GM21786 (cell line): ENCODE measurements around the gene INHA.

Experiments used
- ATAC-seq: cut with Tn5 transposase; IDR thresholded peaks from one replicate; pipeline ENCODE4 v1.9.1; 2021; ENCODE audit not compliant: unreplicated experiment

The INHA gene

DNA sequence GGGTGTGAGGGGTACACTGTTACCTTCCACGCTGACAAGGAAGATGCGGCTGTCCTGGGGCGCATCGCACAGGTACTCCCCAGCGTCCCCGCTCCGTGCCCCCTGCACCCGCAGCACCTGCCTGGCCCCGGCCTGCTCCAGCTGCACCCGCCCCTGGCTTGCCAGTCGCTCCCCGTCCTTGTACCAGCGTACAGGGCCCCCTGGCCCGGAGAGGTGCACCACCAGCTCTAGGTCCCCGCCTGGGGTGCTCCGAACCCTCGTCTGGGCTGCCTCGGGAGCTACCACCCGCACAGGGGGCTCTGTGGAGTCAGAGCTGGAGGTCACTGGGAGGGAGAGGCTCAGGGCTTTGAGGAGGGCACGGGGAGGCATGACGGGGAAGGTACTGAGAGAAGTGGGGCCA, 14.8 kb upstream of the INHA start:
- ATAC-seq = no peak

DNA sequence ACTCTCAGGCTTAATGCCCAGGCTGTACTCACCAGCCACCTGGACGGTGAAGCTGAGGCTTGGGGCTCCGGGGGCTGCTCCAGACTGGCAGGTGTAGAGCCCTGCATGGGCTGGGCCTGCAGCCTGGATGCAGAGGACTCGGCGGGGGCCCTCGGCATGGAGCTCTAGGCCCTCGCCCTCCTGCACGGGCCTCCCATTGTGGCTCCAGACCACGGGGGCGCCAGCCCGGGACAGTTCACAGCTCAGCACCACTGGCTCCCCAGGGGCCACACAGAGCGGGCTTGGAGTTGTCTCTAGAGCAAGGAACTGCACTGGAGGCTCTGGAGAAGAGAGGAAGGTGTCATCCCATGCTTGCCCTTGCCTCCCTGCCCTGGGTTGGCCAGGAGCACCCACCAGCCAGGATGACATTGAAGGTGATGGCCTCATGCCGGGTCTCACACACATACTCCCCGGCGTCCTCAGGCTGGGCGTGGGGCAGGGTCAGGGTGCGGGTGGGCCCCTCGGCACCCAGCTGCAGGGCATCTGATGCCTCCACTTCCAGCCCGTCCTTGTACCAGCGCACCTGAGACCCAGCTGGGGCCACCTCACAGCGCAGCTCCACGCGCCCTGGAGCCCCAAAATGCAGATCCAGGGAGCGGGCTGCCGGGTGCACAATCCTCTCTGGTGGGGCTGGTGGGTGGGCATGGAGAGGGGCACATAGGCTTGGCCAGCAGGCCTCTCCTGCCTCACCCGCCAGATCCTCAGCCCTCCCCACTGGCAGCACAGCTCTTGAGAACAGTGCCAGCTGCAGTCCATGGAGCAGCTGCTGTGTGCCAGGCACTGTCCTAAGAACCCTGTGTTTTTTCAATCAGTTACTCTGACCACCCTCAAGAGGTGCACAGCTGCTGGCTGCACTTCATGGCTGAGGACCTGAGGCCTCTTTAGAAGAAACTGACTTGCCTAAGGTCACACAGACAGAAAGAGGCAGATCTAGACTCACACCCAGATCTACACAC, 14.0 kb upstream of the INHA start:
- ATAC-seq = no peak

DNA sequence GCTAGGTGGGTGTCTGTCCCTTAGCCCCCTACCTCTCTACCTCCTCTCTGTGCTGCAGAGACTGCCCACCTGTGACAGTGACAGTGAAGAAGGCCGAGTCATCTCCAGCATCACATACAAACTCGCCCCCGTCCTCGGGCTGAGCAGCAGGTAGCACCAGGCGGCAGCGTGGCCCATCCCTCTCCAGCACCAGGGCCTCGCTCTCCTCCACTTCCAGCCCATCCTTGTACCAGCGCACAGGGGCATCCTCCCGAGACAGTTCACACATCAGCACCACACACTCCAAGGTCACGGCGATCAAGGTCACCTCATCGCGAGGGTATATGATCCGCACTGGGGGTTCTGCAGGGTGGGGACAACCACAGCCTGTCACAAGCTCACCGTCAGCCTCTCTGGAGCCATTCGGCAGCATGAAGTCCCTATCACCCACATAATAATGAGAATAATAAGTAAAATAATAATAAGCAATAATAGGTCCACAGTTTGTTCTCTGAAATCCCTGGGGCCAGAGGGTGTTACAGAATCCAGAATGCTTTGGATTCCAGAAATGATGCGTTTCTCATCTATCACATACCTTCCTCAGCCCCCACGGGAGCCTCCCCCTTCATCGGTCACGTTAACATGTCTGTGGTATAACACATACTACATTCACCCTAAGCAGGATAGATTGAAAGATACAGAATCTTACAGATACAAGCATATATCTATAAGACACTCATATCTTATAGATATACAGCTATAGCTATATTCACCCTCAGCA, 12.8 kb upstream of the INHA start:
- ATAC-seq = no peak

DNA sequence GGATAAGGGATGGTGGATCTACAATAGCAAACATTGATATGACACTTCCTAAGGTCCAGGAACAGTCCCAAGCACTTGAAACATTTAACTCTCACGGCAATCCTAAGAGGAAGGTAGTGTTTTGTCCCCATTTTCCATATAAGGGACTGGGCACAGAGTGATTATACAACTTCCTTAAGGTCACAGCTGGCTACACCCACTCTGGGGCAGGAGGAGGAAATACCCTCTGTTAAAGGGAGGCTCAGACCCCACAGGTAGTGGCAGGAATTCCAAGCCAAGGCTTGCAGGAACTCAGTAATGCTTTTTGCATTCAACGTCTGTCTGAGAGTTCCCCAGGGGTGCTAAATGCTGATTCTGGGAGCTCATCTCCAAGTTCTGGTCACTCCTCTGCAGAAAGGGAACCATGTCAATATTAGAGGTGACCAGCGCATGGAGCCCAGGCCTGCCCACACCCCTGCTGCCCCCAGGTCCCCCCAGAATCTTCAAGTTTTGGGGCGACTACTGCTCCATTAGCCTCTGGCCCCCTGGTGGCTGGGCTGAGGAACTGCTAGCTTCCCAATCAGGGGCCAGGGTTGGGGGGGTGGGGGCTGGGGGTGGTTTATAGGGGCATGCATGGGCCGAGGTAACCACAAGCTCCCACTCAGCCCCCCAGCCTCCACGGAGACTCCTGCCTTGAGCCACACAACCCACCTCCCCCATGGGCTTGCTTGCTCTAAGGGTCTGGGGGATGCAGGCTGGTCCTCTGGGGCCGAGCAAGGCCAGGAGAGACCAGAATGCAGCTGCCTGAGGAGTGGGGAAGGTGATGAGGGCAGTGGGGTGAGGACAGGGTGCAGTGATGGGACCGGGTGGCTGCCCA, 11.8 kb upstream of the INHA start:
- no peak for ATAC-seq

DNA sequence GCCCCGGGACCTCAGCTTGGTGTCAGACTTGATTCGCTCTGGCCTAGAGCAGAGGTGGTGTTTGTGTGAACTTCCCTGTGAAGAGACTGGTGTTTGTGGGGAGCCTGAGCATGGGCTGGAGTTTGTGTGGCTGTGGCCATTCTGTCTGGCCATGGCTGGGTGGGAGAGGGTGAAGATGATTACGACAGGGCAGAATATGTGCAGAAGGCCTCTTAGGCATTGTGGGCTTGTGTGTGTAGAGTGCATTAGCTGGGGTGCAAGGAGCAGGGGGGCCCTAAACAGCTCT, 11.3 kb upstream of the INHA start:
- no peak for ATAC-seq

DNA sequence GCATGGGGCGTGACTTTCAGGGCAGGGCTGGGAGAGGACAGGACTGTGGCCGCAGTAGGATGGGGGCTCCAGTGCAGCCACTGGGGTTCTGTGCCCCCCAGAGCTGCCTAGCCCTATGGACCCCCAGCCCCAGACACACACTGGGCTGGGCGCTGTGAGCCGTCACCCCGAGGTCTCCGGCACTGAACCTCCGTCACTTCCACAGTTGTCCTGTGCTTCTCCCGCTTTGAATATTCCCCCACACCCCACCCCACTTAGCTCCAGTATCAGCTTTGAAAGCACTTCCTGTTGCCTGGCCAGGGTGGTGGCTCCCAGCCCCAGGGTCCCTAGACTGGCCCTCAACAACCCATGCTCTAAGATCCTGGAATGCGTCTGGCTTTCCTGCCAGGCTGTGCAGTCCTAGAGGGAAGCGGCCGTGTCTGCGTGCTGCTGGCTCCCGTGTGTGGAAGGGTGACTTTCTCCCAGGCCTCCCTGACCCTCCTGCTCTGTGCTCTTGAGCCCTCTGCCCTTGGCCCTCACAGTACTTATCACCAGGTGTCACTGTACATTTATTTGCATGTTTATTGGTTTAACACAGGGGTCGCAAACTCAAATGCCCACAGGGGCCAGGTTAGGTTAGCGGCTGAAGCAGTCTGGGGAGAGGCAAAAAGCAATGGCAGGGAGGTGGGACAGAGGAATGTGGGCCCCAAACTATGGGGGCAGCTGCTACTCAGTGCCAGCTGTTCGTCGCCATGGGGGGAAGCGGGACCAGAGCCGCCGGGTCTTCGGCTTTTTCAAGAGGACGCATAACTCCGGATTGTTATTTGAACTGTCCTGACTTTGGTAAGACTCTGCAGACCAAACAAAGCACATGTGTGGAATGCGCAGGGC, 10.7 kb upstream of the INHA start:
- no peak for ATAC-seq

GRCh38 chr2:219562049-219563020, 9.8 kb upstream of the INHA start:
- no peak for ATAC-seq

GRCh38 chr2:219563271-219563928, 8.7 kb upstream of the INHA start:
- ATAC-seq = no peak

DNA sequence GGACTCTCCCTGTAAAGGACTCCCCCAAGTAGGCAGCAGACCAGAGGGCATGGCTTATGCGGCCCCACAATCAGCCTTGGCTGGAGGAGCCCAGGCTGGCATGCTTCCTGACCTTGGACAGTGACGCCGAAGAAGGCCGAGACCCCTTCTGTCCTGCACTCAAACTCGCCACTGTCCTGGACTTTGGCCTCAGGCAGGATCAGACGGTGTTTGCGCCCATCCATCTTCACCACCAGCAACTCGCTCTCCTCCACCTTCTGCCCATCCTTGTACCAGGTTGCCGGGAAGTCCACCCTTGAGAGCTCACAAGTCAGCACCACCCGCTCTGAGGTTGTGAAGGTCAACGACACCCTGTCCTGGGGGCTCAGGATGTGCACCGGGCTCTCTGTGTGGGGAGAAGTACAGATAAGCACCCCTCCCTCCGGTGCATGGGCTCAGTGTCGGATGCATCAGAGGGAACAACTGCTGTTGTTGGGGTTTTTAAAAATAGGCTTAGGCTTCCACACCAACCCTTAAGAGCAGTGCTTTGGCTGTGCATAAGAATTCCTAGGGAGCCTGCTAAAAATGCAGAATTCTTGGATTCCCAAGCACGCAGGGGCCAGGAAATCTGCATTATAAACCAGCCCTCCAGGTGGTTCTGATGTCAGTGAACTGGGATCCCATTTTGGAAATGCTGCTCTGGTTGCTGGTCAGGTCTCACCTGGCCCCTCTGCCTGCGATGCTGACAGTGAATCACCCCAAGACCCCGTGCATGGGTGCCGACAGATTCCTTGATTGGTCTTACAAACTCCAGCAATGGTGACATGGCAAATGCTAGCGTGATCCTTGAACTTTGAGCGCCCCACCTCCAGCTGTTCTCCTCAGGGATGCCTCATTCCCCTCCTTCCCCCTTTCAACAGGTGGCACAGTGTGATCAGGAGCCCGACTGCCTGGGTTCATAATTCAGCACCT, 6.7 kb upstream of the INHA start:
- ATAC-seq = no peak

GRCh38 chr2:219566640-219567039, 5.5 kb upstream of the INHA start:
- no peak for ATAC-seq

GRCh38 chr2:219567131-219567530, 5.0 kb upstream of the INHA start:
- no peak for ATAC-seq

DNA sequence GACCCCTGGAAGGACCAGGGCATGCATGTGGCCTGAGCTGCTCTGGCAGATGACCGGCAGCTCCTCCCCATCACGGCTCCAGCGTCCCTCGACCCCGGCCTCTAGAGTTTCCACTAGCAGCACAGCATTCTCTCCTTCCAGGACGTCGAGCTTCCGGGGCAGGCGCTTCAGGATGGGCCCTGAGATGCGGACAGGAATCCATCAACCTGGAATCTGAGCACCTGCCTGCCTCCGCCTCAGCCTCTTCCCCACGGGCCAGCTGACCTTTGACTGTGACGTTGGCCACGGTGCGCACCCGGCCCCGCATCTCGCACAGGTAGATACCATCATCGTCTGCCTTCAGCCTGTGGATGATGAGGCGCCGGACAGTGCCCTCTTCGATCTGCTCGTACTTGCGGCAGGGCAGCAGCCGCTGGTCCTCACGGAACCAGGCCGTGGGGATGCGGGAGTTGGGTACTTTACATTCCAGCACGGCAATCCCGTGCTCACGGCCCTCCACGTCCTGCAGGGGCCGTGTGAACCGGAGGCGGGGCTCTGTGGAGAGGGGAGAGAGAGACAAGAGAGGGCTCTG, 4.2 kb upstream of the INHA start:
- ATAC-seq = no peak

GRCh38 chr2:219569041-219569440, 3.1 kb upstream of the INHA start:
- ATAC-seq = no peak

DNA sequence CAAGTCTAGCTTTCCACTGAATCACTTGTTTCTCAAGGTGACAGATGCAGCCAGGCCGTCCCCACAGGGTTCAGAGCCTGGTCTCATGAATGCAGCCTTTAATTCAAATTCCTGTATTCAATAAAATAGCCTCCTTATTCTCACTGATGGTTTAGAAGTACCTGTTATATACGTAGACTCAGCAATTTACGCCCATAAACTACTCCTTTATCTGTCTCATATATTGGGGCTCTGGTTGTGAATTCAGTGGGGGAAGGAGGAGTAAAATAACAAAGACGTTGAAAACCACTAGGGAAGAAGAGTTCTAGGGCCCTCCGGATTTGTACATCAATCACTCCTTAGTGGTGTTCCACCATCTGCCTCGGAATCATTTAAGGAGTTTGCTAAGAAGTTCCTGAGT, 2.5 kb upstream of the INHA start:
- ATAC-seq = no peak

DNA sequence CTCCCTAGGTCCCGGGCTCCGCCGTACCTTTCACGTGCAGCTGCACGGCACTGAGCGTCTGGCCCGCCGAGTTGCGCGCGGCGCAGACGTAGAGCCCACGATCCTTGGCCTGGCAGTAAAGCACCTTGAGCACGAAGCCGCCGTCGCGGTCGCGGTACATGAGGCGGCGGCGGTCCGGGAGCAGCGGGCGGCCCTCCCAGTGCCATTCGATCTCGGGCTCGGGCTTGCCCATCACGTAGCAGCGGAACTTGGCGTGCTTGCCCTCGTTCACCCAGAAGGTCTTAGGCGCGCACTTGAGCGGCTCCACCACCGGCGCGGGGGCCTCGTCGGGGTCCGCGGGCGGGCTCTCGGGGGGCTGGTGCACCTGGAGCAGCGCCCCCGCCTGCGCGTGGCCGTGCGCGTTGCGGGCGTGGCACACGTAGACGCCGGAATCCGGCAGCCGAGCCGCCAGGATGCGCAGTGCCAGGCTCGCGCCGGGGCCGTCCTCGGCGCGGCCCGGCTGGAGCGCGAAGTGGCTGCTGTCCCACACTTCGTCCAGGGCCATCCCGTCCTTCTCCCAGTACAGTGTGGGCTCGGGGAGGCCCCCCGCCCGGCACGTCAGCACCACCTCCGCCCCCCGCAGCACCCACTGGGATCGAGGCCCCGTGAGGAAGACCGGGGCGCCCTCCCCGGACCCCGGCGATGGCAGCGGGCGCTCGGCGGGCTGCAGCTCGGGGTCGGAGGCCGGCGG, 1.8 kb upstream of the INHA start:
- ATAC-seq = no peak

- ATAC-seq = no peak
Observed at GRCh38 chr2:219570924-219571310, 1.2 kb upstream of the INHA start.
